ENCODE measurements around the gene LIPH.

LIPH gene

GRCh38 chr3:185561958-185562357 lies 9.6 kb upstream of the LIPH start:
- TF ChIP-seq FOXP2 (optimal IDR thresholded peaks at IDR 0.05; ENCODE audit: borderline replicate concordance, extremely low read depth, extremely low read length, insufficient read depth), result no peak
- no peak for TF ChIP-seq POLR2AphosphoS5 (IDR thresholded peaks at IDR 0.05; ENCODE audit: low read depth, low read length)
- TF ChIP-seq SIN3A (IDR thresholded peaks at IDR 0.05; ENCODE audit: borderline replicate concordance, insufficient read depth, low read length), result no peak
- no peak for TF ChIP-seq TAF1 (IDR thresholded peaks at IDR 0.05; ENCODE audit: borderline replicate concordance, insufficient read depth, low read length)
- TF ChIP-seq REST (IDR thresholded peaks at IDR 0.05; ENCODE audit: insufficient read depth in 1 of 2, low read depth in 2 of 2, low read length in 2 of 2), result no peak

DNA sequence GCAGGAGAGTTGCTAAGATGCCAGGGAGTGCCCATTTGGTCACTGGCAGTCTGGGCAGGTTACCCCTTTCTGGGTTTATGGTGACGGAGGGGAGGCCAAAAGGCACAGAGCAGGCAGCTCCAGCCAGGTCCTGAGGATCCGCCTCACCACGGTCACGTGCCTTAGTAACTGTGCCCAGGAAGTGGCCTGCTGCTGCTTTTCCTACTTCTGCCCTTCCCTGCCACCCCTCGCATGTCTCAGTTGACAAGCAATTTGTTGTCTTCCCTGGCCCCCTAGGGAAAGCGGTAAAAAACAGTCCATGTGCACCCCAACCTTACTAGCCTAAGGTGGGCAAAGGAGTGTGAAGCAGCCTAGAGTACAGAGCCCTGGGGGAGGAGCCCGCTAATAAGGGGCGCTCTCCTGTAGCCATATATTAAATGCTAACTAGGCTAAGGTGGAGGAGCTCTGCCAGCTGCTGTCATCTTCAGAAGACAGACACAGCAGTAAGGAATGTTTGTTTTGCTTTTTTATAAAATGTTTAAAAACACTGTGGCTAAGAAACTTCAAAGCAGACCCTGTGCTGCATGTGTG lies 9.1 kb upstream of the LIPH start:
- TF ChIP-seq REST (IDR thresholded peaks at IDR 0.05; ENCODE audit: insufficient read depth in 1 of 2, low read depth in 2 of 2, low read length in 2 of 2) (no peak), POLR2AphosphoS5 (IDR thresholded peaks at IDR 0.05; ENCODE audit: low read depth, low read length) (no peak), FOXP2 (optimal IDR thresholded peaks at IDR 0.05; ENCODE audit: borderline replicate concordance, extremely low read depth, extremely low read length, insufficient read depth) (no peak), SIN3A (IDR thresholded peaks at IDR 0.05; ENCODE audit: borderline replicate concordance, insufficient read depth, low read length) (no peak), TAF1 (IDR thresholded peaks at IDR 0.05; ENCODE audit: borderline replicate concordance, insufficient read depth, low read length) (no peak)

DNA sequence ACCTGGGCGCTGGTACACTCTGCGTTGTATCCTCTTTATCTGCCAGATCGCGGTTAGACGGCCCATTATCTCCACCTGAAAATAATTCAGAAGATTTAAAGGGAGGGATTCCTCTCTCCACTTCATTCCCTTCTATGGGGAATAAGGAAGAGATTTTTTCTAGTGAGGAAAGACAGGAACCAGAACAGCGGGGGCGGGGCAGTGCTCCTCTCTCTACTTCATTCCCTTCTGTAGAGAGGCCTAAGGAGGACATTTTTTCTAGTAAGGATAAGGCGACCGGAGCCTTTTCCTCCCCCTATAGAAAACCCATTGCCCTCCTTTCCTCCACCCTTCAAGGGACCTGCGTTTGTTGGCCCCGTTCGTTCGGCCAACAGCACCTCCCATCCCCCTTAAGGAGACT lies 8.3 kb upstream of the LIPH start:
- TF ChIP-seq REST (IDR thresholded peaks at IDR 0.05; ENCODE audit: insufficient read depth in 1 of 2, low read depth in 2 of 2, low read length in 2 of 2), result no peak
- TF ChIP-seq SIN3A (IDR thresholded peaks at IDR 0.05; ENCODE audit: borderline replicate concordance, insufficient read depth, low read length), result no peak
- no peak for TF ChIP-seq TAF1 (IDR thresholded peaks at IDR 0.05; ENCODE audit: borderline replicate concordance, insufficient read depth, low read length)
- no peak for TF ChIP-seq FOXP2 (optimal IDR thresholded peaks at IDR 0.05; ENCODE audit: borderline replicate concordance, extremely low read depth, extremely low read length, insufficient read depth)
- TF ChIP-seq POLR2AphosphoS5 (IDR thresholded peaks at IDR 0.05; ENCODE audit: low read depth, low read length), result no peak

DNA sequence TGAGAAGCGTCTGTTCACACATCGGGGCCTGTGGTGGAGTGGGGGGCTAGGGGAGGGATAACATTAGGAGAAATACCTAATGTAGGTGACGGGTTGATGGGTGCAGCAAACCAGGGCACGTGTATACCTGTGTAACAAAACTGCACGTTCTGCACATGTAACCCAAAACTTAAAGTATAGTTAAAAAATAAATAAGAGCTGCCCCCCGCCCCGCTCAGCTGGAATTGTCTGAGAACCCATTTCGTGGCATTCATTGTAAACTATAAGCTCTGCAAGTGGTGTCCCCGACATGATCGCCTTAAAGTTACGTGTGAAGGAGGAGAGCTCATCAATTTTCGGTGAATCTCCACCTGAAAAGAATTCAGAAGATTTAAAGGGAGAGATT lies 7.3 kb upstream of the LIPH start:
- TF ChIP-seq REST (IDR thresholded peaks at IDR 0.05; ENCODE audit: insufficient read depth in 1 of 2, low read depth in 2 of 2, low read length in 2 of 2), result no peak
- TF ChIP-seq TAF1 (IDR thresholded peaks at IDR 0.05; ENCODE audit: borderline replicate concordance, insufficient read depth, low read length), result no peak
- TF ChIP-seq SIN3A (IDR thresholded peaks at IDR 0.05; ENCODE audit: borderline replicate concordance, insufficient read depth, low read length), result no peak
- TF ChIP-seq POLR2AphosphoS5 (IDR thresholded peaks at IDR 0.05; ENCODE audit: low read depth, low read length), result no peak
- no peak for TF ChIP-seq FOXP2 (optimal IDR thresholded peaks at IDR 0.05; ENCODE audit: borderline replicate concordance, extremely low read depth, extremely low read length, insufficient read depth)

- TF ChIP-seq POLR2AphosphoS5 (IDR thresholded peaks at IDR 0.05; ENCODE audit: low read depth, low read length) (no peak), SIN3A (IDR thresholded peaks at IDR 0.05; ENCODE audit: borderline replicate concordance, insufficient read depth, low read length) (no peak), REST (IDR thresholded peaks at IDR 0.05; ENCODE audit: insufficient read depth in 1 of 2, low read depth in 2 of 2, low read length in 2 of 2) (no peak), TAF1 (IDR thresholded peaks at IDR 0.05; ENCODE audit: borderline replicate concordance, insufficient read depth, low read length) (no peak), FOXP2 (optimal IDR thresholded peaks at IDR 0.05; ENCODE audit: borderline replicate concordance, extremely low read depth, extremely low read length, insufficient read depth) (no peak)
Observed at GRCh38 chr3:185558395-185558794, 6.0 kb upstream of the LIPH start.
